Kidney epithelial cell (primary cell): ENCODE results near the gene SLC25A31. TPM values are rescaled to one million over a fixed set of nuclear protein-coding genes. Genes with fewer than 3 reads are reported as not detected.

Experiments used
- DNase-seq: peaks from one replicate; pipeline ENCODE4 v3.0.0-alpha.2; 2010; ENCODE audit warnings: low read depth
- H3K27me3 ChIP-seq: 2 replicates; pipeline ENCODE4 v1.6.0; 2011; ENCODE audit warnings: low read length; ENCODE audit not compliant: control insufficient read depth, insufficient read depth
- H3K36me3 ChIP-seq: 2 replicates; pipeline ENCODE4 v1.5.1; 2011; ENCODE audit warnings: low read length; ENCODE audit not compliant: control insufficient read depth, insufficient read depth
- H3K4me3 ChIP-seq: 2 replicates; pipeline ENCODE4 v1.5.1; 2011; ENCODE audit warnings: low read depth, mild to moderate bottlenecking, control low read depth, low read length
- CTCF ChIP-seq: IDR thresholded peaks from 2 replicates; pipeline ENCODE4 v1.5.1; 2011; ENCODE audit warnings: mild to moderate bottlenecking, moderate library complexity, low read length, control low read depth, inconsistent platforms; ENCODE audit not compliant: insufficient read depth, poor library complexity, severe bottlenecking
- total RNA-seq: library from RNA; depleted of rRNA; stranded (reverse); fragments of >200 nt; gene quantifications from 2 replicates; pipeline ENCODE4 v1.2.3, GENCODE V29; 2015

Gene SLC25A31
- total RNA-seq, 1 donor from 2014 or later = not detected

GRCh38 chr4:127799711-127800110, 69.5 kb downstream of the SLC25A31 start:
- no peak for TF ChIP-seq CTCF
- H3K4me3 ChIP-seq = no peak overlapping the region
- no peaks in the 10 kb centered on the region for H3K36me3 ChIP-seq
- DNase-seq = no peak
- H3K27me3 ChIP-seq = no peaks in the 10 kb centered on the region

GRCh38 chr4:127809173-127809800, 79.1 kb downstream of the SLC25A31 start:
- TF ChIP-seq CTCF = no peak
- no peak for DNase-seq
- H3K36me3 ChIP-seq = no peaks in the 10 kb centered on the region
- H3K27me3 ChIP-seq = no peaks in the 10 kb centered on the region
- no peak overlapping the region for H3K4me3 ChIP-seq

GRCh38 chr4:127810551-127810950, 80.4 kb downstream of the SLC25A31 start:
- TF ChIP-seq CTCF = no peak
- no peak for DNase-seq
- Histone ChIP-seq H3K4me3 (no peak overlapping the region), H3K36me3 (no peaks in the 10 kb centered on the region), H3K27me3 (no peaks in the 10 kb centered on the region)

GRCh38 chr4:127822430-127822829, 92.2 kb downstream of the SLC25A31 start:
- Histone ChIP-seq H3K27me3 (no peaks in the 10 kb centered on the region), H3K4me3 (no peak overlapping the region), H3K36me3 (no peaks in the 10 kb centered on the region)
- no peak for TF ChIP-seq CTCF
- DNase-seq = no peak

Other genes starting within 250 kb of the SLC25A31 start
- 5.7 and 6.4 TPM in 2 replicates for gene INTU, start 97.4 kb upstream of the SLC25A31 start, total RNA-seq
- 7.5 and 10.2 TPM in 2 replicates for gene HSPA4L, start 51.9 kb downstream of the SLC25A31 start, total RNA-seq
- 4.9 and 5.4 TPM in 2 replicates for gene PLK4, start 150.5 kb downstream of the SLC25A31 start, total RNA-seq
- 20.2 and 27.2 TPM in 2 replicates for gene MFSD8, start 234.8 kb downstream of the SLC25A31 start, total RNA-seq
- gene ABHD18, start 235.0 kb downstream of the SLC25A31 start, total RNA-seq = 8.4 and 11.0 TPM in 2 replicates